Vagina (tissue), 2 donors: ENCODE measurements around the gene DIAPH3.

Experiments
- POLR2AphosphoS5 ChIP-seq, 2 donors: sonication (generic); formaldehyde crosslinking; IDR thresholded peaks; one replicate each; pipeline ENCODE4 v1.9.0; 2017; ENCODE audit warnings: antibody characterized with exemption in 2 of 2, mild to moderate bottlenecking in 2 of 2, low read depth in 1 of 2; ENCODE audit not compliant: insufficient read depth in 1 of 2
- TF ChIP-seq, protein P1 (sequence below), 3 experiments: fragments of 450-650 bp in 2 of 3; fragments of 200-600 bp in 1 of 3; sonication (generic) in 1 of 3; IDR thresholded peaks; one replicate each; pipeline ENCODE4 v1.5.1; 2017 to 2019; ENCODE audit warnings: antibody characterized with exemption in 3 of 3, mild to moderate bottlenecking in 2 of 3, moderate library complexity in 2 of 3

DNA sequence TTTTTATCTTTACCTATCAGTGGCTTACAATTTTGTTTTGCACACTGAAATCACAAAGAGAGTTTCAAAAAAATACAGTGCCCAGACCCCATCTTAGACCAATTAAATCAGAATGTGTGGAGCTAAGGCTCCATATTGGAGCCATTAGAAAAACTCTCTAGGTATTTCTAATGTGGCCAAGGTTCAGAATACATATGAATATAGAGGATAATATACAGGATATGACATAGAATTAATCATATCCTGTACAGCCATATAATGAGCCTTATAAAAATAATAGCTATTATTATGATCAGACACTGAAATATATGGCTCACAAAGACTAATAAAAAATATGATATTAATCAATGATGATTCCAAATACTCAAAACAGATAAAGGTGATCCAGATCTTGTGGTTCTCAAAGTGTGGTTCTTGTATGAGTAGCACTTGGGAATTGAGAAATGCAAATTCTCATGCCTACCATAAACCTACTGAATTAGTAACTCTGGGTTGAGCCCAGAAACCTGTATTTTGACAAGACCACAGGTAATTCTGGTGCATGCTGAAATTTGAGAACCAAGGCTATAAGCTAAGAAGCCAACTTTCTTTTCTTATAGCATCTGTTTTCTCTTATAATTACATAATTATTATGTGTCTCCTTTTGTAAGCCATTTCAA, 408.0 kb downstream of the DIAPH3 start:
- TF ChIP-seq, protein P1, sequence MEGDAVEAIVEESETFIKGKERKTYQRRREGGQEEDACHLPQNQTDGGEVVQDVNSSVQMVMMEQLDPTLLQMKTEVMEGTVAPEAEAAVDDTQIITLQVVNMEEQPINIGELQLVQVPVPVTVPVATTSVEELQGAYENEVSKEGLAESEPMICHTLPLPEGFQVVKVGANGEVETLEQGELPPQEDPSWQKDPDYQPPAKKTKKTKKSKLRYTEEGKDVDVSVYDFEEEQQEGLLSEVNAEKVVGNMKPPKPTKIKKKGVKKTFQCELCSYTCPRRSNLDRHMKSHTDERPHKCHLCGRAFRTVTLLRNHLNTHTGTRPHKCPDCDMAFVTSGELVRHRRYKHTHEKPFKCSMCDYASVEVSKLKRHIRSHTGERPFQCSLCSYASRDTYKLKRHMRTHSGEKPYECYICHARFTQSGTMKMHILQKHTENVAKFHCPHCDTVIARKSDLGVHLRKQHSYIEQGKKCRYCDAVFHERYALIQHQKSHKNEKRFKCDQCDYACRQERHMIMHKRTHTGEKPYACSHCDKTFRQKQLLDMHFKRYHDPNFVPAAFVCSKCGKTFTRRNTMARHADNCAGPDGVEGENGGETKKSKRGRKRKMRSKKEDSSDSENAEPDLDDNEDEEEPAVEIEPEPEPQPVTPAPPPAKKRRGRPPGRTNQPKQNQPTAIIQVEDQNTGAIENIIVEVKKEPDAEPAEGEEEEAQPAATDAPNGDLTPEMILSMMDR (IDR thresholded peaks at IDR 0.05): no peak
- TF ChIP-seq POLR2AphosphoS5 (IDR thresholded peaks at IDR 0.05; ENCODE audit: insufficient read depth in 1 of 2, low read depth in 1 of 2): no peak
